B cell (primary cell): ENCODE results near the gene DTX4. TPM values are rescaled to one million over a fixed set of nuclear protein-coding genes. Genes with fewer than 3 reads are reported as not detected.

Experiments used
- ATAC-seq: fragments of 200-7000 bp; cut with Tn5 transposase; one replicate; pipeline ENCODE4 v1.10.0; 2021; ENCODE audit warnings: low read depth, mild to moderate bottlenecking, moderate number of reproducible peaks, moderate library complexity
- CTCF ChIA-PET: fragments of 350-600 bp; sonication (Branson Sonifier 250); formaldehyde crosslinking; loops from one replicate; lab custom pipeline; 2021; ENCODE audit warnings: antibody characterized with exemption, inconsistent platforms; lab: Charles Lee
- POLR2A ChIA-PET: fragments of 350-600 bp; sonication (Branson Sonifier 250); formaldehyde crosslinking; loops from one replicate; lab custom pipeline; 2021; ENCODE audit warnings: antibody characterized with exemption; lab: Charles Lee
- DNase-seq: peaks from one replicate; pipeline ENCODE4 v3.0.0; 2013
- H2AFZ ChIP-seq: 2 replicates; pipeline ENCODE4 v1.6.1; 2012; ENCODE audit warnings: mild to moderate bottlenecking, low read depth, low read length; ENCODE audit not compliant: insufficient read depth, poor library complexity, severe bottlenecking
- H3K27ac ChIP-seq, 2 donors: 1 replicate in 1 of 2; 2 replicates in 1 of 2; pipeline ENCODE4 v1.5.1; 2012 to 2013; ENCODE audit warnings: low read length in 2 of 2, mild to moderate bottlenecking in 2 of 2, moderate library complexity in 1 of 2
- H3K27me3 ChIP-seq, 4 experiments: fragments of 200-600 bp in 1 of 4; sonication (generic) in 1 of 4; replicated peaks in 1 of 4; 1 replicate in 2 of 4; 2 replicates in 2 of 4; pipeline versions ENCODE4 v1.6.1 to v1.7.0; 2013 to 2016; ENCODE audit warnings: low read length in 3 of 4, mild to moderate bottlenecking in 2 of 4, mixed read lengths in 1 of 4, moderate library complexity in 1 of 4; ENCODE audit not compliant: insufficient read depth in 4 of 4, control insufficient read depth in 3 of 4; ENCODE audit errors: control extremely low read depth in 1 of 4
- H3K36me3 ChIP-seq, 2 experiments: replicated peaks in 1 of 2; 1 replicate in 1 of 2; 2 replicates in 1 of 2; pipeline versions ENCODE4 v1.6.1 to v1.7.1; 2013; ENCODE audit warnings: low read length in 1 of 2; ENCODE audit not compliant: insufficient read depth in 2 of 2, control insufficient read depth in 1 of 2; ENCODE audit errors: control extremely low read depth in 1 of 2, extremely low read depth in 1 of 2
- H3K4me1 ChIP-seq, 2 donors: fragments of 200-600 bp in 1 of 2; sonication (generic) in 1 of 2; 1 replicate in 1 of 2; 2 replicates in 1 of 2; pipeline versions ENCODE4 v1.5.1 to v1.6.1; 2013 to 2017; ENCODE audit warnings: low read length in 2 of 2; ENCODE audit not compliant: control insufficient read depth in 2 of 2, insufficient read depth in 2 of 2
- H3K4me2 ChIP-seq: replicated peaks from 2 replicates; pipeline ENCODE3; 2012; ENCODE audit warnings: mild to moderate bottlenecking, low read depth, low read length; ENCODE audit not compliant: poor library complexity, severe bottlenecking
- H3K4me3 ChIP-seq, 5 experiments: fragments of 200-600 bp in 1 of 5; sonication (generic) in 1 of 5; 1 replicate in 3 of 5; 2 replicates in 2 of 5; pipeline versions ENCODE4 v1.5.1 to v1.7.0; 2011 to 2016; ENCODE audit warnings: low read length in 4 of 5, mild to moderate bottlenecking in 4 of 5, low read depth in 2 of 5, control low read depth in 1 of 5, moderate library complexity in 1 of 5; ENCODE audit not compliant: insufficient read depth in 1 of 5; ENCODE audit errors: control extremely low read depth in 1 of 5, extremely low read depth in 1 of 5
- H3K79me2 ChIP-seq: fragments of 200-600 bp; sonication (generic); one replicate; pipeline ENCODE4 v1.6.0; 2016; ENCODE audit warnings: low read length; ENCODE audit not compliant: control insufficient read depth, insufficient read depth
- H3K9ac ChIP-seq: fragments of 200-600 bp; sonication (generic); 2 replicates; pipeline ENCODE4 v1.6.1; 2017; ENCODE audit warnings: mild to moderate bottlenecking, low read length, moderate library complexity
- H3K9me3 ChIP-seq, 3 donors: one replicate each; pipeline versions ENCODE4 v1.6.1 to v1.7.1; 2013; ENCODE audit warnings: low read length in 2 of 3; ENCODE audit not compliant: control insufficient read depth in 2 of 3, insufficient read depth in 1 of 3; ENCODE audit errors: control extremely low read depth in 1 of 3
- H4K20me1 ChIP-seq: 2 replicates; pipeline ENCODE4 v1.6.0; 2012; ENCODE audit warnings: mild to moderate bottlenecking, low read length; ENCODE audit not compliant: insufficient read depth, control insufficient read depth, poor library complexity, severe bottlenecking
- H3K27ac Mint-ChIP-seq: one replicate; pipeline ENCODE4 v1.8.0; 2021; ENCODE audit warnings: mixed read lengths
- H3K27me3 Mint-ChIP-seq: one replicate; pipeline ENCODE4 v1.8.0; 2021; ENCODE audit warnings: mixed read lengths
- H3K4me1 Mint-ChIP-seq: one replicate; pipeline ENCODE4 v1.8.0; 2021; ENCODE audit warnings: mixed read lengths
- H3K4me3 Mint-ChIP-seq: one replicate; pipeline ENCODE4 v1.8.0; 2021; ENCODE audit warnings: mixed read lengths
- H3K9me3 Mint-ChIP-seq: one replicate; pipeline ENCODE4 v1.8.0; 2022; ENCODE audit warnings: mixed read lengths; ENCODE audit not compliant: insufficient read depth
- EZH2 ChIP-seq: IDR thresholded peaks from 2 replicates; pipeline ENCODE4 v1.6.1; 2012; ENCODE audit warnings: borderline replicate concordance, low read depth, mild to moderate bottlenecking, moderate library complexity, low read length; ENCODE audit not compliant: insufficient read depth, poor library complexity, severe bottlenecking
- WGBS: methylation state at CpG from one replicate; pipeline ENCODE4 v1.1.5; 2013; ENCODE audit warnings: missing lambda C conversion rate; ENCODE audit not compliant: insufficient coverage; 5-methylcytosine and 5-hydroxymethylcytosine counted together
- intact Hi-C: fragments of 100-400 bp; cut with micrococcal nuclease; formaldehyde crosslinking; loops from one replicate; pipeline ENCODE4 v1.10.0; 2022
- polyA plus RNA-seq: library from polyadenylated mRNA; depleted of rRNA; stranded (reverse); fragments of >200 nt; gene quantifications from 2 replicates; pipeline ENCODE4 v1.2.3, GENCODE V29; 2012
- total RNA-seq, 2 donors: library from RNA; stranded (reverse); fragments of 120-200 nt in 1 of 2; gene quantifications; 1 replicate in 1 of 2; 2 replicates in 1 of 2; pipeline versions ENCODE4 v1.2.3 to v1.2.4, GENCODE V29; 2013 to 2022
- TF ChIP-seq, protein P1 (sequence below): fragments of 200-600 bp; IDR thresholded peaks from one replicate; pipeline ENCODE4 v1.8.0; 2022; ENCODE audit warnings: antibody characterized with exemption, mild to moderate bottlenecking

Gene DTX4
- total and polyA plus RNA-seq, 2 donors (not counting 1 experiment from before 2014, with no cell fraction given): 11.7 to 43.3 TPM

DNA sequence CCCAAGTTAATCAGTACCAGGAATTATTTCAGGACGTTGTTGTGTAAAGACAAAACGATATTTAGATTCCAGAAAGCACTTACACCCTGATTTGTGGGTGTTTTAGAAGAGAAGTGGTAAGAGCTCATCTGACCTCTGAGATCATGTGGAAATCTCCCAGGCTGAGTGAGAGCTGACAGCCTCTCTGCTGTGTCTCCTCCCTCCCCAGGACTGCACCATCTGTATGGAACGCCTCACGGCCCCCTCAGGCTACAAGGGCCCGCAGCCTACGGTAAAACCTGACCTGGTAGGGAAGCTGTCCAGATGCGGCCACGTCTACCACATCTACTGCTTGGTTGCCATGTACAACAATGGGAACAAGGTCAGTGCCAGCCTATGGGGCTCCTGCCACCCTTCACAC, 20.0 kb downstream of the DTX4 start:
- Histone ChIP-seq H3K36me3 (peaks cover 2 to 90% of the 10 kb centered on the region in 2 experiments), H3K9me3 (peaks cover 0 to 4% (median 0%) of the 10 kb centered on the region in 3 donors), H3K27me3 (no peaks in the 10 kb centered on the region), H3K27ac (no peak overlapping the region), H3K4me3 (no peak overlapping the region), H2AFZ (no peak overlapping the region), H3K9ac (no peak overlapping the region), H3K4me2 (no peak overlapping the region), H3K4me1 (peaks cover 12 to 14% of the 10 kb centered on the region in 2 donors), H3K79me2 (peaks cover 18% of the 10 kb centered on the region), H4K20me1 (peaks cover 16% of the 10 kb centered on the region)
- POLR2A ChIA-PET: no interaction called here
- Mint-ChIP-seq H3K4me3 (no peak overlapping the region), H3K4me1 (peaks cover 22% of the 10 kb centered on the region), H3K9me3 (no peaks in the 10 kb centered on the region), H3K27ac (no peak overlapping the region), H3K27me3 (no peaks in the 10 kb centered on the region)
- ATAC-seq (no peak), DNase-seq (no peak)
- WGBS: 100% methylated on average over 3 of the region's 8 CpGs
- TF ChIP-seq, protein P1, sequence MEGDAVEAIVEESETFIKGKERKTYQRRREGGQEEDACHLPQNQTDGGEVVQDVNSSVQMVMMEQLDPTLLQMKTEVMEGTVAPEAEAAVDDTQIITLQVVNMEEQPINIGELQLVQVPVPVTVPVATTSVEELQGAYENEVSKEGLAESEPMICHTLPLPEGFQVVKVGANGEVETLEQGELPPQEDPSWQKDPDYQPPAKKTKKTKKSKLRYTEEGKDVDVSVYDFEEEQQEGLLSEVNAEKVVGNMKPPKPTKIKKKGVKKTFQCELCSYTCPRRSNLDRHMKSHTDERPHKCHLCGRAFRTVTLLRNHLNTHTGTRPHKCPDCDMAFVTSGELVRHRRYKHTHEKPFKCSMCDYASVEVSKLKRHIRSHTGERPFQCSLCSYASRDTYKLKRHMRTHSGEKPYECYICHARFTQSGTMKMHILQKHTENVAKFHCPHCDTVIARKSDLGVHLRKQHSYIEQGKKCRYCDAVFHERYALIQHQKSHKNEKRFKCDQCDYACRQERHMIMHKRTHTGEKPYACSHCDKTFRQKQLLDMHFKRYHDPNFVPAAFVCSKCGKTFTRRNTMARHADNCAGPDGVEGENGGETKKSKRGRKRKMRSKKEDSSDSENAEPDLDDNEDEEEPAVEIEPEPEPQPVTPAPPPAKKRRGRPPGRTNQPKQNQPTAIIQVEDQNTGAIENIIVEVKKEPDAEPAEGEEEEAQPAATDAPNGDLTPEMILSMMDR: no peak
- TF ChIP-seq EZH2: no peak
- CTCF ChIA-PET: interaction anchor here (1.0 to 18.8 kb wide), 6 partner anchors 11 to 239 kb away, joined by 3 to 215 read pairs (median 4); partner anchors contain the start of gene DTX4
- intact Hi-C loops: no loop called here

DNA sequence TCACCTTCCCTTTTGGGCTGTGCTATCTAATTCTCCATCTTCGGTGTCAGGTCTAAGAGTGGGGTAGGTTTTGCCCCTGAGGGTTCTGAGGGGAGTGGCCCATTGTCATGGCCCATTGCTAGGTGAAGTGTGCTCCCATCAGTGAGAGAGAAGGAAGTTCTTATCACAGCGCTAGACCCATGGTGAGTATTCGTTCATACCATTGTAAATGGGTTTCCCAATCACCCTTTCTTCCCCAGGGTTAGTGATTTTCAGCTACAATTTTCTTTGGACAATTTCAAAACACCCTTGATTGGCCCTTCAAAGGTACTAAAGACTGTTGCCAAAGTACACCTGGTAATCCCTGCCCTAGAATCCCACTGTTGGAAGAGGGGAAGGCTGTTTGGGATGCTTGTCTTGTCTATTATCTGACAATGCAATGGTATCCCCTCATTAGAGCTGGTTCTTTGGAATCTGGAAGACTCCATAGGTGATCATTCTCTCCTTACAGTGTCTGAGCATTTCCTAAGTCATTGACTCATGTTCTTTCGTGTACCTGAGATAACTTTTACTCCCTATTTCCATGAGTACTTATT, 20.6 kb downstream of the DTX4 start:
- no peak overlapping the region for H2AFZ ChIP-seq
- 100% methylated on average over 2 of the region's 4 CpGs for WGBS
- no peak overlapping the region for H3K27ac ChIP-seq
- TF ChIP-seq, protein P1: no peak
- TF ChIP-seq EZH2: no peak
- Mint-ChIP-seq H3K9me3 (no peaks in the 10 kb centered on the region), H3K4me3 (no peak overlapping the region), H3K27ac (no peak overlapping the region), H3K27me3 (no peaks in the 10 kb centered on the region), H3K4me1 (peaks cover 25% of the 10 kb centered on the region)
- no peak for DNase-seq
- peaks cover 0 to 4% (median 0%) of the 10 kb centered on the region in 3 donors for H3K9me3 ChIP-seq
- no peak for ATAC-seq
- peaks cover 2 to 86% of the 10 kb centered on the region in 2 experiments for H3K36me3 ChIP-seq
- H3K9ac ChIP-seq: no peak overlapping the region
- H3K27me3 ChIP-seq: no peaks in the 10 kb centered on the region
- intact Hi-C loops: no loop called here
- ChIA-PET POLR2A (no interaction called here), CTCF (interaction anchor here (0.9 to 18.8 kb wide), 8 partner anchors 10 to 238 kb away, joined by 3 to 215 read pairs (median 4); partner anchors contain the start of gene DTX4)
- H3K4me2 ChIP-seq: no peak overlapping the region
- peaks cover 12% of the 10 kb centered on the region for H4K20me1 ChIP-seq
- H3K79me2 ChIP-seq: peaks cover 12% of the 10 kb centered on the region
- H3K4me1 ChIP-seq: peaks cover 12 to 16% of the 10 kb centered on the region in 2 donors
- H3K4me3 ChIP-seq: no peak overlapping the region
